Chondrocyte (in vitro differentiated cells): Measurements from ENCODE around the gene SPATA18. TPM values are rescaled to one million over a fixed set of nuclear protein-coding genes. Genes with fewer than 3 reads are reported as not detected.
A peak's percentile ranks its signal among the peaks of the same experiment; 100 is the strongest.

Experiments used
- DNase-seq: peaks from one replicate; pipeline ENCODE4 v3.0.0; 2021; ENCODE audit warnings: mixed read lengths, low spot score
- H3K27ac Mint-ChIP-seq: one replicate; pipeline ENCODE4 v1.8.0; 2021; ENCODE audit warnings: mild to moderate bottlenecking, moderate library complexity, mixed read lengths; ENCODE audit not compliant: unreplicated experiment
- H3K27me3 Mint-ChIP-seq: 2 replicates; pipeline ENCODE4 v1.8.0; 2021; ENCODE audit warnings: low read depth, mixed read lengths
- H3K36me3 Mint-ChIP-seq: 2 replicates; pipeline ENCODE4 v1.8.0; 2021; ENCODE audit warnings: low read depth, mixed read lengths
- H3K4me1 Mint-ChIP-seq: 2 replicates; pipeline ENCODE4 v1.8.0; 2021; ENCODE audit warnings: low read depth, mild to moderate bottlenecking, mixed read lengths
- H3K4me3 Mint-ChIP-seq: one replicate; pipeline ENCODE4 v1.8.0; 2021; ENCODE audit warnings: mild to moderate bottlenecking, moderate library complexity, mixed read lengths; ENCODE audit not compliant: unreplicated experiment
- H3K9me3 Mint-ChIP-seq: 2 replicates; pipeline ENCODE4 v1.8.0; 2021; ENCODE audit warnings: low read depth, mixed read lengths
- total RNA-seq: library from RNA; stranded (reverse); gene quantifications from 3 replicates; pipeline ENCODE4 v1.2.1, GENCODE V29; 2021
- TF ChIP-seq, protein P1 (sequence below): fragments of 200-600 bp; sonication (generic); IDR thresholded peaks from 2 replicates; pipeline ENCODE4 v1.5.0; 2021; ENCODE audit warnings: antibody characterized with exemption, mild to moderate bottlenecking, moderate library complexity

Gene SPATA18
- total RNA-seq, 1 donor from 2014 or later, result 18.7 TPM

GRCh38 chr4:52096048-52096447 lies 44.9 kb downstream of the SPATA18 start:
- H3K4me1 Mint-ChIP-seq, result peaks cover 19% of the 10 kb centered on the region
- TF ChIP-seq, protein P1, sequence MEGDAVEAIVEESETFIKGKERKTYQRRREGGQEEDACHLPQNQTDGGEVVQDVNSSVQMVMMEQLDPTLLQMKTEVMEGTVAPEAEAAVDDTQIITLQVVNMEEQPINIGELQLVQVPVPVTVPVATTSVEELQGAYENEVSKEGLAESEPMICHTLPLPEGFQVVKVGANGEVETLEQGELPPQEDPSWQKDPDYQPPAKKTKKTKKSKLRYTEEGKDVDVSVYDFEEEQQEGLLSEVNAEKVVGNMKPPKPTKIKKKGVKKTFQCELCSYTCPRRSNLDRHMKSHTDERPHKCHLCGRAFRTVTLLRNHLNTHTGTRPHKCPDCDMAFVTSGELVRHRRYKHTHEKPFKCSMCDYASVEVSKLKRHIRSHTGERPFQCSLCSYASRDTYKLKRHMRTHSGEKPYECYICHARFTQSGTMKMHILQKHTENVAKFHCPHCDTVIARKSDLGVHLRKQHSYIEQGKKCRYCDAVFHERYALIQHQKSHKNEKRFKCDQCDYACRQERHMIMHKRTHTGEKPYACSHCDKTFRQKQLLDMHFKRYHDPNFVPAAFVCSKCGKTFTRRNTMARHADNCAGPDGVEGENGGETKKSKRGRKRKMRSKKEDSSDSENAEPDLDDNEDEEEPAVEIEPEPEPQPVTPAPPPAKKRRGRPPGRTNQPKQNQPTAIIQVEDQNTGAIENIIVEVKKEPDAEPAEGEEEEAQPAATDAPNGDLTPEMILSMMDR, result no peak
- H3K36me3 Mint-ChIP-seq, result peaks cover 9% of the 10 kb centered on the region
- no peaks in the 10 kb centered on the region for H3K27me3 Mint-ChIP-seq
- DNase-seq, result no peak
- H3K4me3 Mint-ChIP-seq, result no peak overlapping the region
- H3K9me3 Mint-ChIP-seq, result no peaks in the 10 kb centered on the region
- H3K27ac Mint-ChIP-seq, result no peak overlapping the region

DNA sequence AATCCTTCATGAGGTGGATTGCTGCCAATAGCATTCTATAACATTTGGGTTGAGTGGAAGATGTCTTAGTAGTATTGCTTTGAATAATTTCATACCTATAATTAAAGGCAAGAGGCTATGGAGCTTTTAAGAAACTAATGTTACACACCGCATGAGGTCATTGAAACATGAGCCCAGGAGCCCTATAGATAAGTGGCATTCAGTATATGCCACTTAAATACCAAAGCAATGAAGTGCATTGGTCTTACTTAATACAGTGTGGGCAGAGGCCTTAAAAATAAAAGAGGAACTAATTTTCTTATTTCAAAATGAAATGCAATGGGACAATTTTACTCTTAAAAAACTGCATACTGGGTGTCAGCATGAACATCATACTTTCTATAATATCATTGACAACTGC lies 47.5 kb downstream of the SPATA18 start:
- no peak overlapping the region for H3K4me3 Mint-ChIP-seq
- H3K27ac Mint-ChIP-seq, result no peak overlapping the region
- no peak for DNase-seq
- H3K9me3 Mint-ChIP-seq, result no peaks in the 10 kb centered on the region
- H3K4me1 Mint-ChIP-seq, result peaks cover 25% of the 10 kb centered on the region
- TF ChIP-seq, protein P1, result no peak
- no peaks in the 10 kb centered on the region for H3K27me3 Mint-ChIP-seq
- H3K36me3 Mint-ChIP-seq, result peaks cover 5% of the 10 kb centered on the region

DNA sequence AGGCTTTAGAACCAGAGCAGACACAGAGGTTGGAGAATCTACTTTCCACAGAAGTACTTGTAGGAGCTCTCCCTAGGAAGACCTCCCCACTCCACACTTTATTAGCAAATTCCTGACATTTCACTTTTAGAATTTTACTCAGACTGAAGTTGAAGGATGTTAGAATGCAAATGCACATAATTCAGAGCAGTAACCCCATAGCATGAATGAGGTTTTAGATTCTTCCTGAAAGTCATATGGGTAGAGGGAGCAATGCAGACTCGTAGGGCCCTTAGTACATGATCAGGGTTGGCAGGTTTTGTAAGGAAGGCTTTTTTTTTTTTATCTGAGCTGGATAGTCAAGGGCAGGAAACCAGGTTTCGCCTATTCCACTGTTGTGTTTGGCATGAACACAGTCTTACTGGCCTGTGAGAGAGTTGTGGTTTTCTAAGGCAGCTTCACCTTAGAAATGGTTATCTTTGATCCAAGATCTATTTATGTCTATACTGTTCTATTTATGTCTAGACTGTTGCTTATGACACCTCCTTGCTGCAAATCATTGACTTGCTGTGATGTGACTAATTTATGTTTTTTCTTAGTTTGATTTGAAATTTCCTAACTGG lies 48.9 kb downstream of the SPATA18 start:
- no peak for DNase-seq
- Mint-ChIP-seq H3K27me3 (no peaks in the 10 kb centered on the region), H3K27ac (peak overlapping the region; percentile 30), H3K9me3 (no peaks in the 10 kb centered on the region), H3K4me3 (no peak overlapping the region), H3K4me1 (peaks cover 25% of the 10 kb centered on the region), H3K36me3 (peaks cover 5% of the 10 kb centered on the region)
- TF ChIP-seq, protein P1, result no peak

- H3K4me3 Mint-ChIP-seq, result no peak overlapping the region
- no peak for DNase-seq
- no peaks in the 10 kb centered on the region for H3K9me3 Mint-ChIP-seq
- peaks cover 2% of the 10 kb centered on the region for H3K36me3 Mint-ChIP-seq
- H3K27me3 Mint-ChIP-seq, result no peaks in the 10 kb centered on the region
- TF ChIP-seq, protein P1, result no peak
- H3K4me1 Mint-ChIP-seq, result peaks cover 36% of the 10 kb centered on the region
- H3K27ac Mint-ChIP-seq, result no peak overlapping the region
These were observed 51.5 kb downstream of the SPATA18 start for GRCh38 chr4:52102587-52102986.

DNA sequence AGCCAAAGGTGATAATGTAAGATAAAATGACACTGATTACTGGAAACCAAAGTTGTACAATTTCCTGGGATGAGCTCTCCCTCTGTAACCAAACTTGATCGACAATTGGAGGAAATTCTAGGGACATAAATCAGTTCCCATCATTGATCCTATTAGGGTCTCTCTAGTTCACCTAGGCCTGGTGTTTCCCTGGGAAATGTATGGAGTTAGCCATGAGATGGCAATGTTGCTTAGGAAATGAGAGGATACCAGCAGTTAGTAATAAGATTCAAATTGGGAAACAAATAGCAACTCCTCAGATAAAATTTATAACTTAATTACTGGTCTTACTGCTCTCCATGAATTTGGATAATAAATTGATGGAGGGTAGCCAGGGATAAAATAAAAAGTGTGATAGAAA lies 52.2 kb downstream of the SPATA18 start:
- TF ChIP-seq, protein P1, result peak; percentile 81
- no peak overlapping the region for H3K27ac Mint-ChIP-seq
- no peak for DNase-seq
- no peaks in the 10 kb centered on the region for H3K9me3 Mint-ChIP-seq
- no peak overlapping the region for H3K4me3 Mint-ChIP-seq
- H3K36me3 Mint-ChIP-seq, result no peaks in the 10 kb centered on the region
- peaks cover 38% of the 10 kb centered on the region for H3K4me1 Mint-ChIP-seq
- H3K27me3 Mint-ChIP-seq, result no peaks in the 10 kb centered on the region
